Umbilical cord (tissue), 2 donors: ENCODE measurements around the gene SATL1. TPM values are rescaled to one million over a fixed set of nuclear protein-coding genes. Genes with fewer than 3 reads are reported as not detected.
"Not testable (repeated sequence)": the region's sequence is repeated elsewhere in the genome, so short reads cannot be mapped to it uniquely, and the experiment has no call there.

Experiments
- DNase-seq: peaks from one replicate; pipeline ENCODE4 v3.0.0-alpha.2; 2015; ENCODE audit warnings: low spot score
- total RNA-seq: library from RNA; depleted of rRNA; stranded (reverse); fragments of >200 nt; gene quantifications from one replicate; pipeline ENCODE4 v1.2.3, GENCODE V29; 2014; ENCODE audit warnings: low replicate concordance; ENCODE audit not compliant: insufficient read depth

SATL1 gene
- total RNA-seq, 1 donor from 2014 or later, result 4.3 TPM

DNA sequence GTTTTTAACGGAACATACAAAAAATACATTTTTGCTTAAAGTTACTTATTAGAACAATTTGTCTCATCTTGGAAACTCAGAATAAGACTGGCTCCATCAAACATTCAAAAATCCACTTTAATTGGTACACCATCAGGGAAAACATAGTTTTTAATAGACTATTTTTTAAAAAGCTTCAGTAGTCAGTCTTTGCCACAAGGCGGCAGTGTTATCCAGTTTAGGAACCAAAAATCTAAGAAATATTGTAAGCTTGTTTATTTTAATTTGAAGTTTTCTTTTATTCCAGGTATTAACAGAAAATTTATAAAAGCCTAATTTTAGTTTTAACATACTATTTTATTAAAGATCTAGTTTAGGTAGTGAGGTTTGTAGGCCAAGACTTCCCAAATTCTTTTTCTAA, 132.2 kb downstream of the SATL1 start:
- DNase-seq, result peak; percentile 1

DNA sequence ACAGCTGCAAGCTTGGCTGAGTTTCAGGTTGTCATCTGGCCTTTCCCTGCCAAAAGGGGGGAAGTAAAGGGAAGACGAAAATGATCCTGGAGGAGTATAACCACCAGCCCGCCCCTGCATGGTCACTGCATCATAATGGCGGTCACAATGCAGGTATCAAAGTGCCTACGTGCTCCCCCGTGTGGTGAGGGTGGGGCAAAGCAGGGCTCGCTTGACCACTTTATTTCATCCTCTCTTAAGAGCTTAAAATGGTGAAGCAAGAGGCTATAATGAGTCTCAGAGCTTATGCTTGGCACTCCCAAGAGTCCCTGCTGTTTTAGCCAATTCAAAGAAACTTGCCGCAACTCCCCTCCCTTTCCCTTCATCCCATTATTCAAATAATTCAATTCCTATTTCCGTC, 134.3 kb downstream of the SATL1 start:
- DNase-seq, result no peak

DNA sequence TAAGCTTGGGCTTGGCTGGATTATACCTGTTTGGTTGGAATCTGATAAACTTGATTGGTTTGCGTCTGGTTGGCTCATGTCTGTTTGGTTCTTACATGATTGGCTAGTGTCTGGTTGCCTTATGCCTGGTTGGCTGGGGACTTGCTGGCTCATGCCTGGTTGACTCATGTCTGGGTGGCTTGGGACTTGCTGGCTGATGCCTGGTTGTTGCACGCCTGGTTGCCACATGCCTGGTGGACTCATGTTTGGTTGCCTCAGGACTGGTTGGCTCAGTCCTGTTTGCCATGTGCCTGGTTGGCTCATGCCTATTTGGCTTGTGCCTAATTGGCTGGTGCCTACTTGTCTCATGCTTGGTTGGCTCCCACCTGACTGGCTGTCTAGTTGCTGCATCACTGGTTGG, 135.4 kb downstream of the SATL1 start:
- DNase-seq, result no peak

DNA sequence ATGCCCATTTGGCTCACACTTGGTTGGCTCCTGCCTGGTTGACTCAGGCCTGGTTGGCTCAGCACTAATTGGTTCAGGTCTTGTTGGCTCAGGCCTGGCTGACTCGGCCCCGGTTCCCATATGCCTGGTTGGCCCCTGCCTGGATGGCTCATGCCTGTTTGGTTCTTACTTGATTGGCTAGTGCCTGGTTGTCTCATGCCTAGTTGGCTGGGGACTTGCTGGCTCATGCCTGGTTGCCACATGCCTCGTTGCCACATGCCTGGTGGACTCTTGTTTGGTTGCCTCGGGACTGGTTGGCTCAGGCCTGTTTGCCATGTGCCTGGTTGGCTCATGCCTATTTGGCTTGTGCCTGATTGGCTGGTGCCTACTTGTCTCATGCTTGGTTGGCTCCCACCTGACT, 136.2 kb downstream of the SATL1 start:
- DNase-seq, result no peak

DNA sequence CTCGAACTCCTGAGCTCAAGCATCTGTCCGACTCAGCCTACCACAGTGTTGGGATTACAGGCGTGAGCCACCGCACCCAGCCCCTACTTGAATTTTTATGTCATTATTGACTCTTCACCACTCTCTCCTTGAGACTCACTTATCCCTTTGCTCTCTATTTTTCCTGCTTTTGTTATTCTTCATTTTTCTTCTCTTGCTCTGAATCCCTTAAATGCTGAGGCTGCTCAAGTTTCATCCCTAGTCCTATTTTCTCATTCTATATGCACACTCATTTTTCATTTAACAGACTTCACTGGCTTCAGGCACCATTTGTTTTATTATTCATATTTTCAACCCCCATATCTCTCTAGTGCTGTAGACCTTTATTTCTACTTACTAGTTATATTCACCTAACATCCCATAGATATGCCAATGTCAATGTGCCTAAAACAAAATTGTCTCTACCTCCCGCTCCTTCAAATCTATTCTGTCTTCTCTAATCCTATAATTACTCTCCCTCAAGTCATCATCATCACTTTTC, 154.2 kb downstream of the SATL1 start:
- DNase-seq, result no peak

DNA sequence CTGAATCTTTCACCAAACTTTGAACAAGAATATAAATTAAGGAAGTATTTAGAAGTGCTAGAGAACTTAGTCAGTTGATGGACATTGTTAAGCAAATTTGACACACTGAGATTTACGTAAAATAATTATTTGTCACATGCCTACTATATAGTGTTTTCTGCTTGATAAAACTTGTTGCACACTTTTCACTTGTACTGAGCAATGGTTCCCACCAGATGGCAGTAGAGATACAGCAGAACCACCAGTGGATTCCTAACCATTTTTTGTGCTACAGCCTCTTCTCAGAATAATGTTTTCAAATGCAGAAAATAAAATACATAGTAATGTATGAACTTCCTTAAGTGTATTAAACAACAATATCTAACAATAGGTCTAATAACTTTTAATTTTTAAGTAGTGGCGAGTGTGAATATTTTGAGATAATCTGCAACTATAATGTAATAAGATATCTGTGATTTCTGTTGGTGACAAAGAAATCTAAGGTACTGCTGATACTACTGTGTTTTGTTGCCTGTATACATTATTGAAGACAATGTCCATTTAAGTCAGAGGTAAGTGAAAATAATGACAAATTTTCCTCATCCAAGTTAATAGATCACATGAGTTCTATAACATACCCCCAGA, 158.7 kb downstream of the SATL1 start:
- DNase-seq, result peak; percentile 18

DNA sequence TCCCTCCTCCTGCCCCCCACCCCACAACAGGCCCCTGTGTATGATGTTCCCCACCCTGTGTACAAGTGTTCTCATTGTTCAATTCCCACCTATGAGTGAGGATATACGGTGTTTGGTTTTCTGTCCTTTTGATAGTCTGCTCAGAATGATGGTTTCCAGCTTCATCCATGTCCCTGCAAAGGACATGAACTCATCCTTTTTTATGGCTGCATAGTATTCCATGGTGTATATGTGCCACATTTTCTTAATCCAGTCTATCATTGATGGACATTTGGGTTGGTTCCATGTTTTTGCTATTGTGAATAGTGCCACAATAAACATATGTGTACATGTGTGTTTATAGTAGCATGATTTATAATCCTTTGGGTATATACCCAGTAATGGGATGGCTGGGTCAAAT, 166.3 kb downstream of the SATL1 start:
- DNase-seq, result not testable (repeated sequence)

DNA sequence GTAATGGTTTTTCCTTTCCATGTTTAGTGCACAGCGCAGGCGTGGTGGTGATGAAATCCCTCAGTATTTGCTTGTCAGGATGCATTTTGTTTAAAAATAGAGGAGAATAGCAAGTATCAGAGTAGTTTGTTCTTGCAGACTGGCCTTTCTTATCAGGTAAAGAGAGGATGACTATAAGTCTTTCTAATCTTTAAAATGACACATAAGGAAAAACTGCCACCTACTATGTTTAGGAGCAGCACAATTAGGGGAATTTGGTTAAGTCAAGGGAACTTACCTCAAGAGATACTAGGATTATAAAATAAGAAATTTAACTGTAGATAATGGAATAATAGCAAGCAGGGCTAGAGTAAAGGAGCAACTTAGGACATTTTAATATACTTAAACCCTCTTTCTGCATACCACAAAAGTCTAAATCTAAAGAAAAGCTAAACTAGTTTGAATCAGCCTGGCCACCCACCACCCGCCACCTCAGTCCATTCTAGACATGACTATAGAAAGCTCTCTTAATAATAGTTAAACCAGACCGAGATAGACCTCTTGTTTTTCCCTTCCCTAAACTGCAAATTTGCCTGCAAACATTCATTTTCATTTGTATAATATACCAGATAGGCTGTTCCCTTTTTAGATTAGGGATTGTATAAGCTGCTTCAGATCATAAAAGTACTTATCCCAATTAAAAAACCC, 177.9 kb downstream of the SATL1 start:
- no peak for DNase-seq

DNA sequence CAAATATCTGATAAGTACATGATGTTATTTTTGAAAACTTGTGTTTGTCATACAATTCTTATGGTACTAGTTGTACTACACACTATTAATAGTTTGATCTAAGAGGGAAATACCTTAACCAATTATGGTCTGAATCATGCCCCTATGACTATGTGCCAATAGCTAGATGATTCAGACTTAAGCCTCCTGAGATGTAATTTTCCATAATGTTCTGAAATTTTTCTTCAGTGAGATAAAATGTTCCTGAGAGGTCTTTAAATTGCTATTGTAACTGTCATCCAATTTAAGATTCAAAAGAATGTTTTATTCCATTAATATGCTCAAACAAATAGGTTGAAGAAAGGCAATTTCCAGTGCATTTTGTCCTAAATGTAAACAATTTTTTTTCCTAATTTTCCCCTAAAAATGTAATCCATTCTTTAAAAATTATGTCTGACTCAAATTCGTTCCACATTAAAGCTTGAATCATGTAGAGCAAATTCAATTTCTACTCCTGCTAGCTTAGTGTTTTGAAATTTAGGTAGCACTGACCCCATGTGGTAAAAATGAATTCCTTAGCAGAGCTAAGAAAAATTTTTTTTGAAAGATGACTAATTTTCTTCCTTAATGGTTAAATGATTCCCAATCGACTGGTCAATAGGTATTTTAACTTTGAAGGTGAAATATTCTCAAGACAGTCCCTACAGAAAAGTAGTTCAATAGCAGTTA, 190.8 kb downstream of the SATL1 start:
- DNase-seq, result peak; percentile 29

DNA sequence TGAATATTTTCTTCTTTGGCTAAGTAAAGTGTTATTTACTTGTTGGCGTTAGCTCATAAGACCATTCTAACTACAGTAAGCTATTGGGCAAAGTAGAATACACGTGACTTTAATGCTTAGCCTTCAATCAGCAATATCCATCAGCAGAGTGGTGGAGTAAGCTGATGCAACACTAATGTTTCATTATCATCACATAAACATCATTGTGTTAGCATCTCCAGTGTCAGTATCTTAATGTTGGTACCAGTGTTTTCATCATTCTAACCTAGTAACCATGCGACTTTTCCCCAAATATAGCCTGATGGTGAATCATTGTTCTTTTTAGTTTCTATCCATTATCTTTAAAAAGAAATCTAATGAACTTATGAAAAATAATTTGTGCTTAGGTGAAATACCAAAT, 191.4 kb downstream of the SATL1 start:
- no peak for DNase-seq

DNA sequence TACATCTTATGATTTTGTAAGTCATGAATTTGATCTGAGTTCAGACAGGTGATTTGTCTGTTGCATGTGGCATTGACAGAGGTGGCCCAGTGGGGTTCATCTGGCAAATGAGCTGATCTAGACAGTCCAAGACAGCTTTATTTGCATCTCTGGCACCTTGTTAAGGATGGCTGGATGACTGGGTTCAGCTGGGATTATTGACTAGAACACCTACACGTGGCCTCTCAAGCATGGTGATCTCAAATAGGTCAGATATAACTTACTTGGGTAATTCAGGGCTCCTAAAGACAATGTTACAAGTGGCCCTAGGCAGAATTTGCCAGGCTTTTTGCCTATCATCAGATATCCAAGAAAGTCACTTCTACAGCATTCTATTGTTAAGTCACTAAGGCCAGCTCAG, 192.0 kb downstream of the SATL1 start:
- no peak for DNase-seq

Other genes starting within 250 kb of the SATL1 start
- 8.9 TPM for gene APOOL, start 239.9 kb downstream of the SATL1 start, total RNA-seq
- 10.4 TPM for gene ZNF711, start 212 bp upstream of the SATL1 start, total RNA-seq
- 9.9 TPM for gene POF1B, start 135.9 kb upstream of the SATL1 start, total RNA-seq